A549 treated with DMSO at 1 μM for 4 hours (cell line): Measurements from ENCODE around the gene HDGFL3. TPM values are rescaled to one million over a fixed set of nuclear protein-coding genes. Genes with fewer than 3 reads are reported as not detected.

Experiments used
- total RNA-seq: library from RNA; stranded (reverse); fragments of 200-300 nt; extraction: Qiagen RNA extraction; gene quantifications from 5 replicates; pipeline ENCODE4 v1.2.3, GENCODE V29; 2022; ENCODE audit warnings: low read depth

The HDGFL3 gene
- total RNA-seq: 47.4 to 68.1 TPM (median 61.6 TPM) in 5 replicates

DNA sequence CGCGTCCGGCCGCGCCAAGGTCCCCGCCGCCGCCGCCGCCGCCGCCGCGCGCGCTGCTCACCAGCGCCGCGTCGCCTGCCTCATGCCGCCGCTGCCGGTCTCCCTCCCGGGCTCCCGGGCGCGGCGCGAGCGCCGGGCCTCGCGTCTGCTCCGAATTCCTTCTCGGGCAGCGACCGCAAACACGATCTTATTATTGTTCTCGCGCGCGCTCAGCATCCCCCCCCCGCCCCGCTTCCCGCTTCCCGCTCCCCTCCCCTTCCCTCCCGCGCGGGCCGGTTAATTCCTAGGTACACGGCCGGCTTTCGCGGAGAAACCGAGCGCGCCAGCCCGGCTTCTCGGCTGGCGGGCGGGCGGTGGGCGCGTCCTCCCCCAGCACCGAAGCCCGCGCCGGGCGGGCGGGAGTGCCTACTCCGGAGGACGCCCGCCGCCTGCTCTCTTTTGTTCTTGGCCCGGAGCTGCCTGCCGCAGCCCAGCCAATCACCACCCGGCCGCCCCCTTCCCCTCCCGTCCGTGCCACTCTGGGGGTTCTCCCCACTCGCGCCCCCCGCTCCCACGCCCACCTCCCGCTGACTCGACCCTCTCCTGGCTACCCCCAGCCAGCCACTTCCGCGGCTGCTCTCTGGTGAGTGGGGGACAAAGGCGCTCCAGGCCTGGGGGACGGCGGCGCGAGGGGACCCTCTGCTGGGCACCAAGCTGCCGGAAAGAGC lies at the start of gene HDGFL3:
Gene HDGFL3, minus strand, starts transcription at position 164 of the 707 bp plus-strand sequence. CDS start 409 bp downstream, outside the sequence.

DNA sequence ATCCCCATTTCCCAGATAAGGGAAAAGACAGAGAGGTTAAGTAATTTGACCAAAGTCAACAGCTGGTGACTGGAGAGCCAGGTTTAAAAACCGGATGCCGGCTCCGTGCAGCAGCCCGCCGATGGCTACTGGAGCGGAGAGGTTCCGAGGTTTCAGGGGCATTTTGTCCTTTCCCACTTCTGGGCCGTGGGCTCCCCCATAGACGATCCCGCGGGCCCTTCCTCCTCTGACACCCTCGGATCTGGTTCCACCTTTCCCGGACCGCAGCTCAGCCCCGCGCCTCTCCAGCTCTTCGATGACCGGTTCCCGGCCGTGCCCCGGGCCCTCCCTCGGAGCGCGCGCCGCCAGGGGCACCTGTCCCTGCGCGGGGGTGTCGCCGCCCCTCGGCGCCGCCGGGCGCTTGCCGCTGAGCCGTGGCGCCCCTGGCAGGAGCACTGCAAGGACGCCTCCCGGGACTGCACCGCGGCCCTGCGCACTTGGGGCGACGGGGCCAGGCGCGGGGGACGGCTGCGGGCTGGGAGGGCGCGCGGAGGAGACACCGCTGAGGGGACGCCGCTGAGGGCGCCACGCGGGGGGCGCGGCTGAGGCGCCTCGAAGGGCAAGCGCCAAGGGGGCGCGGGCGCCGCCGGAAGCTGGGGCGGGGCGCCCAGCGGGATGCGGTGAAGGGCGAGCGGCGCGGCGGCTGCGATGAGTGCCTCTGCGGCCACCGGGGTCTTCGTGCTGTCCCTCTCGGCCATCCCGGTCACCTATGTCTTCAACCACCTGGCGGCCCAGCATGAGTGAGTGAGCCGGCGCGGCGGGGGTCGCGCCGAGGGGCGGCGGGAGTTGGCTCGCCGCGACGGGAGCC lies 100.4 kb downstream of the HDGFL3 start, which contains the start of gene TM6SF1:
Gene TM6SF1, plus strand, starts transcription at position 652 of the 847 bp plus-strand sequence. Its CDS starts 36 bp downstream, at position 688.

Other genes with a start within 250 kb of the HDGFL3 start
- 41.1 to 55.4 TPM (median 45.5 TPM) in 5 replicates for gene RAMAC, start 221.6 kb downstream of the HDGFL3 start, total RNA-seq
- gene C15orf40, start 196.2 kb downstream of the HDGFL3 start, total RNA-seq: 43.2 to 56.3 TPM (median 49.7 TPM) in 5 replicates
- gene BTBD1, start 140.6 kb downstream of the HDGFL3 start, total RNA-seq: 49.5 to 64.7 TPM (median 57.2 TPM) in 5 replicates
- 0.07 to 0.17 TPM (median 0.13 TPM) in 4 of 5 replicates, not detected in the other for gene TM6SF1, start 100.2 kb downstream of the HDGFL3 start, total RNA-seq
- 0.49 to 0.65 TPM (median 0.53 TPM) in 5 replicates for gene BNC1, start 76.8 kb upstream of the HDGFL3 start, total RNA-seq
- gene SH3GL3, start 239.5 kb upstream of the HDGFL3 start, total RNA-seq: 0.64 to 0.75 TPM (median 0.67 TPM) in 5 replicates